ENCODE measurements around the gene ELAC2.

Gene ELAC2

DNA sequence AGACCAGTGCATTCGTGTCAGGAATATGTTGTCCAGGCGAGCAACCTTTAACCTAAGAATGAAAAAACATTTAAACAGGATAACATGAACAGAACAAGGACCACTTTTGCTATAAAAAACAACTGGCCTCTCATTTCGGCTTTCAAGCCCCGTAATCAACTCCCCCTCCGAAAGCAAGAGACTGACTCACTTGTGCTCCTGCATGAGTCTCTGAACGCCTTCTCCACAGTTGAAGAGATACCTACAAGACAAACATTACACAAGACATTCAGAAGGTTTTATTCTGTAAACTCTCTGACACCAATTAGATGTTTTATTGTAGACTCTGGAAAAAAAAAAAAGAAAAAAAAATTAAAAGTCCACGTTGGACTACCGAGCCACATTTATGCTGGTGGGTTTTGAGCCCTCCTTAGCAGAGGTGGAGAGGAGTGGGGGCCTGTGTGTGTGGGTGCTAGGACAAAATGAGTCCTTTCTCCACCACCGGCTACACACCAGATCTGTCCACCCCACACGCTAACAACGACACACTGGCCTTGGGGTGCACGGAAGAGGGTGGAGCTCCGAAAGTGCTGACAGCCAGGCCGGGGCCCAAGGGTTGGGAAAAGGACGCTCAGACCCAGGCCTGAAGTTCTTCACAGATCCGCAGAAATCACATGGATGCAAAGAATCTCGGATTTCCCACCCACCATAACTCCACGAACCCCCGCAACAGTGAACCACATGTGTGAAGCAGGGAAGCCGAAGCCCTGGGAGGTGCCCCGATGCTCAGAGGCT lies 759 bp downstream of the ELAC2 start:
- no peak for DNase-seq (ENCODE audit: low spot score)

DNA sequence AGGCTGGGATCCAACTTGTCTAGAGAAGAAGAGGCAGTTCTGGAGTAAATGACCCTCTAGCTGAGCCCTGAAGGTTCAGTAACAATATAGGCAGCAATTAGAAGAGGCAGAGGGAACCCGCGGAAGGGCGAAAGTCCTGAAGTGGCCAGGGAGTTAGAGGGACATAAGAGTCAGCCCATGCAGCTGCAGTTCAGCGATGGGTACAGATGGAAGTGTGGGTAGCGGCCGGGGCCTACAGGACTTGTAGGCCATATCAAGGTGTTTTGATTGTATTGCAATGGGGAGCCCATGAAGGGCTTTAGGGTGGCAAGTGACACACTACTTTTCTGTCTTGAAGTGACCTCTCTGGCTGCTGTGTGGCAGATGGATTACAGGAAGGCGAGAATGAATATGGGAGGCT lies 3.0 kb downstream of the ELAC2 start:
- no peak for DNase-seq (ENCODE audit: low spot score)

DNA sequence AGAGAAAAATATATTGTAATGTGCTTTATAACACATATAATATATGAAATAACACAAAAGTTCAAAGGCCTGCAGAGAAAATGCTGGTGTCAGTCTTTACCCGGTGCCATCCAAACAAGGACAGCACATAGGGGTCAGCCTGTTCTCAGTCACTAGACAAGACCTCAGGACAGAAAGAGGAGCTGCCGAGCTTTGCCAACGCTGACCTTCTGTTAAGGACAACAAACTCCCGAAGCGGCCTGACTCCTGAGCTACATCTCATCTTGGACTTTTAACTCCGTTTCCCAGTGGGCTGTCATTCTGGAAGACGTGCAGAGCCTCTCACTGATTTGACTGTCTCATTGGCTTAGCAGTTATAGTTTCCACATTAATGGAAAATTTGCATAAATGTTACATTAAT lies 6.9 kb downstream of the ELAC2 start:
- DNase-seq (ENCODE audit: low spot score), result no peak

DNA sequence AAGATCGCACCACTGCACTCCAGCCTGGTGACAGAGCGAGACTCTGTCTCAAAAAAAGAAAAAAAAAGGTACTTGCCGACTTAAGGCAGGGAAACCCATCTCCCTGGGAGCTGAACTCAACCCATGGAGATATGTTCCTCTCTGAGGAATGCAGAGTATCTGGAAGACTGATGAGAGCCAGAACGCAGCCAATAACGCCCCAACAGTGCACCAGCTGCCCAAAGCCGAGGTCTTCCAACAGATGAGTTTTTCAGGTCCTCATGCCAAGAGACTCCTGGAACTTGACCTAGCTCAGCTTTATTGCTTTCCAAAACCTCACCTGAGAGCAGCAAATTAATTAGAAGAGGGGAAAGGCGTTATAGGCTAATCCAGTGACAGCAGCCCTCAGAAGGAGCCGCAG lies 9.4 kb downstream of the ELAC2 start:
- no peak for DNase-seq (ENCODE audit: low spot score)

DNA sequence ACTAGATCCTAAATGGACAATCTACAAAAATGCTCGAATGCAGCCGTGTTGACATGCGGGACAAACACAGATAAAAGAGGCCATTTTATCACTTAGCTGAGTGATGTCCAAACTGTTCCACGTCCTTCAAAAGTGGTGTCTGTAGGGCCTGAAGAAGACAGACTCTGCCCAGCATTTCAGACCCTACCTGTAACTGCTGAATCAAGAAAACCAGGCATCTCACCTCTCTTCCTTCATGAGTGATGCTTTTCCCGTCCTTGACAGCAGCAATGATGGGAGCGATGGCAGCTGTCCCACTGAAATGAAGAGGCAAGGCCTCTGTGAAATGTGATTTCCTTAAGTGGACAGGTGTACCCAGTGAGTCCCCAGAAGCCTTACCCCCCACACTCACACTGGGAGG lies 12.3 kb downstream of the ELAC2 start:
- DNase-seq (ENCODE audit: low spot score), result no peak

DNA sequence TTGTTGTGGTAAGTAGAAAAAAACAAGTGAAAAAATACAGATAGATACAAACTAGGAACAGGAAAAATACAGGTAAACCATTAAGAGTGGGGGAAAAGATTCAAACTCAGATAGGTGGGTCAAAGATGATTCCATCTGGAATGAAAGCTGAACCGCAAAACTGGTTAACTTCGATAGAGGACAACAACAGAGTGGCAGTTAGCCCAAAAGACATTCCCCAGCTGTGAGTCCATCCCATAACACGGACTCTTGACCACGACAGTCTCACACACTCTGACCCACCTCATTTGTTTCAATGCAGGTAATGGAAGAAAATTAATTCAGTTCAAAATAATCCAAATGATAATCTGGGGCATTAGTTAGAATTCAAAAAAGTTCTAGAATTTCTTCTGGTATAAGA lies 13.5 kb downstream of the ELAC2 start:
- no peak for DNase-seq (ENCODE audit: low spot score)

DNA sequence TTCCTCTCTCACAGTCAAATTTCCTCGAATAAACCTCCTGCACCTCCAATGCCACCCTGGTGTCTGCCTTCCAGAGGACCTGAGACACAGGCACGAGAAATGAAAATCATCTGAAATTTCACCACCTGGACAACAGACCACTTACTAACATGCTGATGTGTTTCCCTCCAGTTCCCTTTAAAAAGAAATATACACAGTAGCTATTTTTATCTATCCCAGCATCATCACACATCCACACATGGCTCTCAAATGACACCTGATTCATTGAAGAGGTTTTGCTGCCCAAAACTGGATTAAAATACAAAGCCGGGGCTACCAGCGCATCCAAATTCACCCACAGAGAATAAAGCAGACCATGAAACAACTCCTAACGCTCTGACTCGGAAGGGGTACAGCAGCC lies 13.9 kb downstream of the ELAC2 start:
- no peak for DNase-seq (ENCODE audit: low spot score)

DNA sequence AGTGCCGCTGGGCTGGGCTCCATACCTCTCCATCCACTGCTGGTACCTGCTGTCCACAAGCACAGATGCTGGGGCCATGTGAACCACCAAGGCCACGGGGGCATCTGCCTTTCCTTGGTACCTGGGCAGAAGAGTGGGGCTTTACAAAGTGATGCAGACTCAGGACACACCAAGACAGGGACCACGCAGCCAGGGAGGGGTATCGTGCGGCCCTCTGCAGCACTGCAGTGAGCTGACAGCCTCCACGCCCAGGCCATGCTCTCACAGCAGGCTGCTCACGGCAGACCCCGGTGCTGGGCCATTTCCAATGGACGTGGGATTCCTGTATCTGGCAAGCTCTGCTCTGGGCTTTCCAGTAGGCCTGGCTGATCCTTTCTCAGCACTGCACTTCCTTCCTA lies 14.4 kb downstream of the ELAC2 start:
- no peak for DNase-seq (ENCODE audit: low spot score)

DNA sequence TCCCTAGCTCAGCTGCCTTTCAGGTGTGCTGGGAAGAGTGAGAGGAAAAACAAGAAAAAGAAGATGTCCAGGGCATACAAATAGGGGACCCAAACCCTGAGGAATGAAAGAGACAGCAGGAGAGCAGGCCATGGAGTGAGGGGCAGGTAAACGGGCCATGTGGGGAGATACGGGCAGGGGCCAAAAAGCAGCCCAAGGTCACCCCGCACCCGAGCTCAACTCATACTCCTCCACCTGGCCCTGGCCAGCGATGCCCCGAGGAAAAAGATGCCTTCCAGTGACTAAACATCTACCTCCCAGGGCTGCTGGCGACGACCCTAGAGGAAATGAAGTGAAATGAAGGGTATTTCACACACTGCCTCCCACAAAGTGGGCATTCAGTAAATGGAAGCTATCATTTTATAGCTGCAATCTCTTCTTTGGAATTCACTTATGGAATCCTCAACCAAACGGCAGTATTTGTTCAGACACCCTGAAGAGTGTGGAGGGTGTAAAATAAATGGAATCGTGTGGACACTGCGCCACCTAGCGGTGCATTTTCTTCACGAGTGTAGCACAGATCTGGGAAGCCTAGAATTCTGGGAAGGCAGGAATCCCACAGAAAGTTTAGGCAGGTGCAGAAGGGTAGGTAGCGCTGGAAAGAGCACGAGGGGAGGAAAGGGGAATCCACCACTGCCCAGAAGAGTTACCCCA lies 14.9 kb downstream of the ELAC2 start:
- DNase-seq (ENCODE audit: low spot score), result peak; percentile 72

DNA sequence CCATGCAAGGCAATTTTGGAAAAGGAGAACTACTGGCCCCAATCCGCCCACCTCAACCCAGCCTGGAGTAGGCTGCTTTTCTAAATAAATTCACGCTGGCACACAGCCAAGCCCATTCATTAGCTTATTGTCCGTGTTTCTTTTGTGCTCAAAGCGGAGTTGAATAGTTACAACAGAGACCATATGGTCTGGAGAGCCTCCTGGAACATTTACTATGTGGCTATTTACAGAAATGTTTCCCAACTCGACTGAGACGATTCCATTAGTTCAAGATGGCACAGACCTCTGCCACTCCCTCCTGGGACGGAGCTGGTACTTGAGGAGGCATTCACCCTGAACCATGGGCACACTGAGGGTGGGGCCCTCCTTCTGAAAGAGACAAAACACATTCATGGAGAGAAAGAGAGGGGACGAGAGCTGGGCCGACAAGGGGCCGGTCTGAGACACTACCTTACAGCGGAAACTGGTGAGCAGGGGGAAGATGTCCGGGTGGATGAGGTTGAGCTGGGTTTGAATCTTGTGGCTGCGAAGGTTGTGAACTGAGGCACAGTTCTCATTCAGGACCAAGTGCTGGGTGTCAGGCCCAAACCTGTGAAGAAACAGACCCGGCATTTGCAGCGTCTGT lies 15.7 kb downstream of the ELAC2 start:
- no peak for DNase-seq (ENCODE audit: low spot score)

DNA sequence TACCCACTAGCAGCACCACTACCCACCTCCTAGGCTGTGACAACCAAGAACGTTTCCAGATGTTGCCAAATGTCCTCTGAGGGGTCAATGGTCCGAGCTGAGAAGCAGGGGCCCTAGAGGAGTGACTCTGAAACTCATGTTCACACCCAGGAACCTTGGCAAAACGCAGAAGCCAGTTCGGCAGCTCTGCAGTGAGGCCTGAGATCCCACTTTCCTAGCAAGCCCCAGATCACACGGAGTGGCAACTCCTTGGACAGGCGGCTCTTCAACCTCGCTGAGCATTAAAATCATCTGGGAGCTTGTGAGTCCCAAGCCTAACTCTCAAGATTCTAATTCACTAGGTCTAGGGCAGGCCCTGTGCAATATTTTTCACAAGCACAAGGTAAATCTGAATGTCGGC lies 17.3 kb downstream of the ELAC2 start:
- no peak for DNase-seq (ENCODE audit: low spot score)

DNA sequence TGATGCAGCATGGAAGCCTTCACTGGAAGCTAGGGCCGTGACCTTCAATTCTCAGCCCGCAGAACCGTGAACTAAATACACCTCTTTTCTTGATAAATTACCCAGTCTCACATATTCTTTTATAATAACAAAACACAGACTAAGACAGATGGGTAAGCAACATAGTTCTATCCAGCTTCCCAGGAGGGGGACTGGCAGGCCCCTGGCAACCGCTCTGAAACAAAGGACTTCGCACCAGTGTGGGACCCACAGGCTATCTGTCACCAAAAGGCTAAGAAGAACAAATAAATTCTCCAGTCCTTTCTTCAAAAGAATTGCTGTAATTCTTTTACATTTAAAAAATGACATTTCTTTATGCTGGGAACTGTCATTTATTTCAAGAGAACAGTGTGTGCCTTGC lies 19.0 kb downstream of the ELAC2 start:
- no peak for DNase-seq (ENCODE audit: low spot score)

DNA sequence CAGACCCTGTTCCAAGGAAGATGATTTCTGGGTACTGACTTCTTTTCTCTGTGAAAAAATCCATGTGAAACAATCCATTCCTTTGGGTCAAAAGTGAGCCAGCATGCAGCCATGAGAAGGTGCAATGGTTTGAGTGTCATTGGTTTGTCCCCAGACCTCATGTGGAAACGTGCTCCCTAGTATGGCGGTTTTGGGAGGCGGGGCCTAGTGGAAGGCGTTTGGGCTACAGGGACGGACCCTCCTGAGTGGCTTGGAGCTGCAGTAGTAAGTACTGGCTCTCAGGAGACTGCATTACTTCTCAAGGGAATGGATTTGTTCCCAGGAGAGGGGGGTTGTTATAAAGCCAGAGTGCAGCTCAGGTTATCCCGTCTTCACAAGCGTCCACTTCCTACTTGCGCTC lies 19.4 kb downstream of the ELAC2 start:
- no peak for DNase-seq (ENCODE audit: low spot score)

DNA sequence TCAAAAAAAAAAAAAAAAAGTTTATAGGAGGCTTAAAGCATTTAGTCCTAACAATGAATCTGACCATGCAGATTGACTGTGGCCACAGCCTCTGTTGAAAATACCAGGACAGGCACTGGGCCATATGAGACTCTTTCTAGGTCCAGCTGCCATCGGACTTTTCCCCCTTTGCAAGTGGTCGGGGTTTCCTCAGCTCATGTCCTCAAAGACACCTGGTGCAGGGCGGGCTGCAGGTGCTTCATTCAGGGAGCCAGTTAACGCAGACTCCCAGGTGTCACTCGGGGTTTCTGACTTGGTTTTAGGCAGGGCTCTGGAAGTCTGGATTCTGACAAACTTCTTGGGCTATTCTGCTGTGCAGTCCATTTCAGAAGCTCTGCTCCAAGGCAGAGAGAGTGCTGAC lies 20.9 kb downstream of the ELAC2 start:
- DNase-seq (ENCODE audit: low spot score), result no peak

DNA sequence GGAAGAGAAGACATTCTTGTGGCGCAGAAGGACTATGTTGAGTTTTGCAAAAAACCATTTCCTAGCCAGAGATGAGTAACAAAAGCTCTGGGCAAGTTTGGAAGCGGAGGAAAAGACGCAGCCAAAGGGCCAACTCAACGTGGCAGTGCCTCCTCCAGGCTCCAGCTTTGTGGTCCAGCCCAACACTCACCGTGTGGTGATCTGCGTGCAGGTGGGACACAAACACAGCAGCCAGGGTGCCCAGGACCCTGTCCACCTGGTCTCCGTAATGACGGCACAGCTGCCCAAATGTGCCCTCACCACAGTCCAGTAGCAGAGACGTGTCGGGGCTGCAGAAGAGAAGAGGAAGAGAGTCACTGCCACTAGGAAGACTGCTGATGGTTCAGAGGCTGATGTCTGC lies 21.5 kb downstream of the ELAC2 start:
- no peak for DNase-seq (ENCODE audit: low spot score)

DNA sequence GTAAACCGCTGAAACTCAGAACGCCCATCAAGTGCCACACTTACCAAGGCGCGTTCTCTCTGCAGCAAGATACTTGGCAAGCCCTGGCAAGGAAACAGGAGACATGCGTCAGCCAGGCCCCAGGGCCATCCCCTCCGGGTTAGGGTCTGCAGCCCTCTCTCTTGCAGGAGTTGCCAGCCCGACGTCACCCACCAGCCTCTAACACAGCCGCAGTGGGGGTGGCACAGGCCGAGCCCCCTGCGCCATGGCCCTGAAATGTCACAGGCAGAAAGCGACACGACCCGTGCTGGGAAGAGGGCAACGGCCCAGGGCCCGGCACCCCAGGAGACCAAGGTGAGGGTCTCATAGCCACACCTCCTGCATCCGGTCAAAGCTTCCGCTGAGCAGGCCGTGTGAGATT lies 21.9 kb downstream of the ELAC2 start:
- DNase-seq (ENCODE audit: low spot score), result no peak

DNA sequence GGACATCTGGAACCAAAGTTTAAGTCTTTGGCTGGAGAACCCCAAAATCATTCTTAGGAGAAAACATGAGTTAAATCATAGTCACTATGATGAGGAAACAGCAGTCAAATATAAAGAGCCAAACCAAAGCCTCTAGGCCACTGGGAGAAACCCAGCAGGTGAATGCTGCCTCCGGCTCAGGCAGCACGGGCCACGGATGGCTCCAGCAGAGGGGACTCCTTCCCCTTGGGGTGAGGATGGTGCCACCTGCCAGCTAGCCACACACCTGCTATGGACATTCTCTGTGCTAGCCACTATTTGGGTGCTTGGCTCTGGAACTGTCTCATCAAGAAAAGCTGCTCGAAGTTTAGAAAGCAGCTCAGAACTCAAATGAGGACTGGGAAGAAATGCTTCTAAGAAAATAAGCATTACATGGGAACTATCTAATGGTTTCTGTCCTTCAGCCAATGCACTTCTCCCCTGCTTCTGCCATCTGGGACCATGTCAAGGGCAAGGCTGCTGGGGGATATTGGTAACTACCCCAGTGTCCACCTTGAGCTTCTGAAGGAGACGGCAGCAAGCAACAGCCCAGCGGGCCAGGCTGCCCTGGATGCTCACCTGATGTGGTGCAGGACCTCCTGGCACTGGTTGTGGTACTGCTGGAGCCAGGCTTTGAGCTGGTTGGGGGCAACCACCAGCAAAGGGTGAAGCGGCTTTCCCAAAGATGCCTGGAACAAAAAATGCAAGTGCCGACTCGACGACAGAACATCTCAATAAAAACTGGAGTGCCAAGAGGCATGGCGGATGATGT lies 22.5 kb downstream of the ELAC2 start:
- no peak for DNase-seq (ENCODE audit: low spot score)

DNA sequence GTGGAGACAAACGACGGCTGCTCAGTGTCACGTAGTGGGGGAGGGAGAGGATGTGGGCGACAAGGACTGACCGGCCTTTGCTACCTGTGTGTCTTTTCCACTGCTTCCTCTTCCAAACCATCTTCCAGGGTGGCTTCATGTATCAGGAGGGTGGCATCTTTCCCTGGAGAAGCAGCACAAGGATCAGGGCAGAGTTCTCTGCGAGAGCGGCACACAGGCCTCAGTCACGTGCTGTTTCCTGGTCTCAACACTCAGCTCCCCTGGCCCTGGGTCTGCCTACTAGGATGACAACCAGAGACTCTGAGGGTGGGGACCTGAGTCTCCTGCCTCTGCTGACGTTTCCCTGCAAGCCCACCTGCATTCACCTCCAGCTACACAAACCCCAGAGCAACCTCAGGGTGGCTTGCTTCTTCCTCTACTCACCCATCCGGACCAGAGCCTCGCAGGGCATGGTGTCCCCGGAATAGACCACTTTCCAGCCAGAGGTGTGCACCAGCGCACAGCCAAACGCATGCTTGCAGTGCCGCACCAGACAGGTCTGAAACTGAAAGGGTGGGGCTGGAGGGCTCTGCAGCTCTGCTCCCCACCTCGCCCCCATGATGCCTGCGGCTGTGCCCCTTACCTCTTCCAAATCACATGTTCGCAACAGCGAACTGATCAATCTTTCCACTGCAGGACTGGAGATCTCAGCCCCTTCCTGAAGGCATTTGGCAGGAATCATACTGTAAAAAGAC lies 23.3 kb downstream of the ELAC2 start:
- no peak for DNase-seq (ENCODE audit: low spot score)

DNA sequence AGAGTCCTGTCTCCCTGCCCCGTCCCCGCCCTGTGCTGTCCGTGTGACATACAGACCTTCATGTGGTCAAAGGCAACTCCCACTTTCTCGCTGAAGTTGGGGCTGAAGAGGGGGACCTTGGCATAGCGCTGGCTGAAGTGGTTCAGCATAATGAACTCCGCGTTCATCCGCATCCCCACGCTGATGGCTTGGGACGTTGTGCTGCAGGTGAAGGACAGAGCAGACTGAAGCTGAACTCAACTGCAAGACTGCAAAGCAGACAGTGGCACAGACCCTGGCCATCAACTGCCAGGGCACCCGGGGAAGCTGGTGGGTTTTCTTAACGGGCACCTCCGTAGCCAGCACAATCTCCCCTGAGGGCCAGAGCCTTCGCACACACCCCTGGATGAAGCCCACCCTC lies 24.2 kb downstream of the ELAC2 start:
- DNase-seq (ENCODE audit: low spot score), result no peak

DNA sequence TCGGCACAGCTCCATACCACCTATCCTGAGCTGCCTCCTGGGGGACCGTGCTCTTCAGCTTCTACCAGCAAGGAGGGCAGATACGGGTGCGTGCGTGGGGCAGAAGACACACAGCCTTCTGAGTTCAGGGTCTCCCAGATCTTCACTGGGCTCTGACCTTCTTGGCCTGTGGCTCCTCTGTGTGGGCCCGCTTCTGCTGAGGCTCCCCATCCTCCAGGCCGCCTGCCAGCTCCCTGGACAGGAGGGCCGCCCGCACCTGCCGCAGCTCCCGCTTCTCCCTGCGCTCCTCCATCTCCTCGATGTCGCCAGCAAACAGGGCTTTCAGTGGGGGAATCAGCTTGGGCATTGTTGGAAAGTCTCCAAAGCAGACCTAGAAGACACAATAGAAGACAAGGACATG lies 25.2 kb downstream of the ELAC2 start:
- DNase-seq (ENCODE audit: low spot score), result no peak

DNA sequence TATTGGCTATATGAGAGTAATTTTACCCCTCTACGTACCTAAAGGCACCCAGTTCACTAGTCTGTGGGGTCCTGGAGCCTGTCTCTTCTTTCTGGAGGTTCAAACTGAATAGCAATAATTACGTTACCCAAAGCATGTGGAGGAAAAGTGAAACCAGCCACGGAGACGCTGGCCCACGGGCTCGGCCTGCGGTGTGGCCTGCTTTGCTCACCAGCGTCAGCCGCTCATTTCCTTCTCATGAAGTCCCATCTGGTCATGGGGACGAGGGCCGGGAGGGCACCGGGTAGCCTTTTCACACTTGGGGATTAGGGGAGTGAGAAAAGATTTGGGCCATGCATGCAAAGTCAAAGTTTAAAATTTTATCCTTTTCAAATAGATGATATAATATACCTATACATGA lies 26.9 kb downstream of the ELAC2 start:
- no peak for DNase-seq (ENCODE audit: low spot score)

Measured in hematopoietic multipotent progenitor cell treated with erythropoietin and hydrocortisone succinate and interleukin-3 and kit ligand, for 17 days (in vitro differentiated cells).